ENCODE data around the gene KCNH4. TPM values are rescaled to one million over a fixed set of nuclear protein-coding genes. Genes with fewer than 3 reads are reported as not detected.
A peak's percentile ranks its signal among the peaks of the same experiment; 100 is the strongest.

The KCNH4 gene
- total and polyA plus RNA-seq, 2 donors (not counting 1 experiment from before 2014, with no cell fraction given), result 0.62 to 1.0 TPM

DNA sequence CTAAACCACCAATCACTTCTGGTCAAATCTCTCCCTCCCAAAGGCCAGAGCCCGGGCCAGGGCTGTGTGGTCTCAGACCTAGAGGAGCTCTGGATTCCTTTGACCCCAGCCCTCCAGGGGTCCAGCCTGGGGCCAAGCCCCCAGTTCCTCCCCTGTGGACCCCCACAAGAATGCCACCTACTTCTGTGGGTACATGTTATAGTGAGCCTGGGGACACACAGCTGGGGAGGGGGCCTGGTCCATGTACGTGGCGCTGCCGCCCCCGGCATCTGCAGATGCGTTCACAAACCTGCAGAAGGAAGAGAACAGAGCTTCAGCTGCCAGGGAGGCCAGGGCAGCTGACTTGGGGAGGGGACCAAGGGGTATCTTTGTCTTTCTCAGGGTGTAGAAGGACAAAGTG is 21.2 kb upstream of the KCNH4 start:
- H3K9me3 Mint-ChIP-seq (ENCODE audit: insufficient read depth), result no peaks in the 10 kb centered on the region
- no peaks in the 10 kb centered on the region for H3K79me2 ChIP-seq (ENCODE audit: control insufficient read depth, insufficient read depth, low read length)
- H3K9me3 ChIP-seq (ENCODE audit: control extremely low read depth in 1 of 3, control insufficient read depth in 2 of 3, insufficient read depth in 1 of 3, low read length in 2 of 3), result no peaks in the 10 kb centered on the region
- H4K20me1 ChIP-seq (ENCODE audit: control insufficient read depth, insufficient read depth, low read length, poor library complexity, severe bottlenecking), result no peaks in the 10 kb centered on the region
- CTCF ChIA-PET, result interaction anchor here (0.8 kb wide), 1 partner anchor 8 kb away, joined by 3 read pairs; the partner anchor contains the start of gene GHDC
- no peak overlapping the region for H3K4me3 ChIP-seq (ENCODE audit: control extremely low read depth in 1 of 5, extremely low read depth in 1 of 5, insufficient read depth in 1 of 5, low read depth in 2 of 5, low read length in 4 of 5)
- H3K4me1 ChIP-seq (ENCODE audit: control insufficient read depth in 2 of 2, insufficient read depth in 2 of 2, low read length in 2 of 2), result peaks cover 11 to 15% of the 10 kb centered on the region in 2 donors
- TF ChIP-seq EZH2 (IDR thresholded peaks at IDR 0.05; ENCODE audit: borderline replicate concordance, insufficient read depth, low read depth, low read length, poor library complexity, severe bottlenecking), result no peak
- no peak for TF ChIP-seq CTCF (IDR thresholded peaks at IDR 0.05)
- DNase-seq (no peak), ATAC-seq (ENCODE audit: low read depth) (no peak)
- no peak overlapping the region for H3K4me2 ChIP-seq (replicated peaks; ENCODE audit: low read depth, low read length, poor library complexity, severe bottlenecking)
- H3K4me1 Mint-ChIP-seq, result peaks cover 18% of the 10 kb centered on the region
- H3K9ac ChIP-seq (ENCODE audit: low read length), result no peak overlapping the region
- no peaks in the 10 kb centered on the region for H3K27me3 Mint-ChIP-seq
- peak overlapping the region; percentile 56 for H3K27ac Mint-ChIP-seq
- intact Hi-C loops (cut with micrococcal nuclease), result no loop called here
- POLR2A ChIA-PET, result no interaction called here
- WGBS (ENCODE audit: insufficient coverage), result 97% methylated on average over 6 of the region's 6 CpGs
- no peak overlapping the region for H2AFZ ChIP-seq (ENCODE audit: insufficient read depth, low read depth, low read length, poor library complexity, severe bottlenecking)
- no peak overlapping the region for H3K4me3 Mint-ChIP-seq
- H3K27me3 ChIP-seq (replicated peaks in 1 of 4; ENCODE audit: control extremely low read depth in 1 of 4, control insufficient read depth in 3 of 4, insufficient read depth in 4 of 4, low read length in 3 of 4), result no peaks in the 10 kb centered on the region
- peaks cover 1 to 19% of the 10 kb centered on the region in 2 experiments for H3K36me3 ChIP-seq (replicated peaks in 1 of 2; ENCODE audit: control extremely low read depth in 1 of 2, control insufficient read depth in 1 of 2, extremely low read depth in 1 of 2, insufficient read depth in 2 of 2, low read length in 1 of 2)
- no peak overlapping the region for H3K27ac ChIP-seq (ENCODE audit: low read length in 2 of 2)

DNA sequence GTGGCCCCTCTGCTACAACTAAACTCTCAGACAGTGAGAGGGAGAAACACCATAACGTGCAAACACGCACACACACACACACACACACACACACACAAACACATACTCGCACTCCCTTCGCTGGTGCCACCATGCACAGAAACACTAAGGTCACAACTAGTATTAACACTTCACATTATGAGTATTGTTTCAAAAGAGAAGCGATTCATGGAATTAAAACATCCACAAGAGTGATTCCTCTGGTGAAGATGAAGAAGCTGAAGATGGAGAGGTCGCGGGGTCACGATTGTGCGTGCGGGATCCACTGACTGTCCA is 20.5 kb upstream of the KCNH4 start:
- intact Hi-C loops (cut with micrococcal nuclease), result no loop called here
- Histone ChIP-seq H3K9me3 (ENCODE audit: control extremely low read depth in 1 of 3, control insufficient read depth in 2 of 3, insufficient read depth in 1 of 3, low read length in 2 of 3) (no peaks in the 10 kb centered on the region), H3K79me2 (ENCODE audit: control insufficient read depth, insufficient read depth, low read length) (no peaks in the 10 kb centered on the region), H3K27me3 (replicated peaks in 1 of 4; ENCODE audit: control extremely low read depth in 1 of 4, control insufficient read depth in 3 of 4, insufficient read depth in 4 of 4, low read length in 3 of 4) (no peaks in the 10 kb centered on the region), H3K9ac (ENCODE audit: low read length) (no peak overlapping the region), H3K4me3 (ENCODE audit: control extremely low read depth in 1 of 5, extremely low read depth in 1 of 5, insufficient read depth in 1 of 5, low read depth in 2 of 5, low read length in 4 of 5) (no peak overlapping the region), H3K36me3 (replicated peaks in 1 of 2; ENCODE audit: control extremely low read depth in 1 of 2, control insufficient read depth in 1 of 2, extremely low read depth in 1 of 2, insufficient read depth in 2 of 2, low read length in 1 of 2) (peaks cover 1 to 17% of the 10 kb centered on the region in 2 experiments), H3K27ac (ENCODE audit: low read length in 2 of 2) (no peak overlapping the region), H3K4me1 (ENCODE audit: control insufficient read depth in 2 of 2, insufficient read depth in 2 of 2, low read length in 2 of 2) (peaks cover 11 to 15% of the 10 kb centered on the region in 2 donors), H3K4me2 (replicated peaks; ENCODE audit: low read depth, low read length, poor library complexity, severe bottlenecking) (no peak overlapping the region), H2AFZ (ENCODE audit: insufficient read depth, low read depth, low read length, poor library complexity, severe bottlenecking) (no peak overlapping the region), H4K20me1 (ENCODE audit: control insufficient read depth, insufficient read depth, low read length, poor library complexity, severe bottlenecking) (no peaks in the 10 kb centered on the region)
- H3K27ac Mint-ChIP-seq, result peak overlapping the region; percentile 32
- no peaks in the 10 kb centered on the region for H3K9me3 Mint-ChIP-seq (ENCODE audit: insufficient read depth)
- no peak for DNase-seq
- H3K4me1 Mint-ChIP-seq, result peaks cover 18% of the 10 kb centered on the region
- H3K27me3 Mint-ChIP-seq, result no peaks in the 10 kb centered on the region
- 99% methylated on average over 6 of the region's 10 CpGs for WGBS (ENCODE audit: insufficient coverage)
- CTCF ChIA-PET, result no interaction called here
- no peak for TF ChIP-seq CTCF (IDR thresholded peaks at IDR 0.05)
- TF ChIP-seq EZH2 (IDR thresholded peaks at IDR 0.05; ENCODE audit: borderline replicate concordance, insufficient read depth, low read depth, low read length, poor library complexity, severe bottlenecking), result no peak
- ATAC-seq (ENCODE audit: low read depth), result no peak
- POLR2A ChIA-PET, result interaction anchor here (0.6 kb wide), 1 partner anchor 154 kb away, joined by 4 read pairs; no protein-coding TSS in a partner anchor
- no peak overlapping the region for H3K4me3 Mint-ChIP-seq

All from B cell (primary cell).